Ishikawa (cell line): ENCODE data around the gene TMIE.

ENCODE experiments used
- CEBPB ChIP-seq: IDR thresholded peaks from 2 replicates; pipeline ENCODE4 v1.6.1; 2012
- EP300 ChIP-seq: IDR thresholded peaks from 2 replicates; pipeline ENCODE4 v1.6.1; 2012; ENCODE audit warnings: borderline replicate concordance
- FOXM1 ChIP-seq: IDR thresholded peaks from 2 replicates; pipeline ENCODE4 v1.6.1; 2012; ENCODE audit warnings: low read depth, borderline replicate concordance
- MAX ChIP-seq: IDR thresholded peaks from 2 replicates; pipeline ENCODE4 v1.6.1; 2012
- NFIC ChIP-seq: IDR thresholded peaks from 2 replicates; pipeline ENCODE4 v1.6.1; 2012
- RAD21 ChIP-seq: IDR thresholded peaks from 2 replicates; pipeline ENCODE4 v1.6.1; 2012; ENCODE audit warnings: low read depth
- TAF1 ChIP-seq: IDR thresholded peaks from 2 replicates; pipeline ENCODE4 v1.6.1; 2012; ENCODE audit warnings: low read depth, mild to moderate bottlenecking
- TCF12 ChIP-seq: IDR thresholded peaks from 2 replicates; pipeline ENCODE4 v1.6.1; 2012; ENCODE audit warnings: low read depth
- TEAD4 ChIP-seq: IDR thresholded peaks from 2 replicates; pipeline ENCODE4 v1.6.1; 2012
- USF1 ChIP-seq: IDR thresholded peaks from 2 replicates; pipeline ENCODE4 v1.6.1; 2012
- YY1 ChIP-seq: IDR thresholded peaks from 2 replicates; pipeline ENCODE4 v1.6.1; 2012; ENCODE audit warnings: low read depth
- ZBTB7A ChIP-seq: IDR thresholded peaks from 2 replicates; pipeline ENCODE4 v1.6.1; 2012; ENCODE audit warnings: low read depth

DNA sequence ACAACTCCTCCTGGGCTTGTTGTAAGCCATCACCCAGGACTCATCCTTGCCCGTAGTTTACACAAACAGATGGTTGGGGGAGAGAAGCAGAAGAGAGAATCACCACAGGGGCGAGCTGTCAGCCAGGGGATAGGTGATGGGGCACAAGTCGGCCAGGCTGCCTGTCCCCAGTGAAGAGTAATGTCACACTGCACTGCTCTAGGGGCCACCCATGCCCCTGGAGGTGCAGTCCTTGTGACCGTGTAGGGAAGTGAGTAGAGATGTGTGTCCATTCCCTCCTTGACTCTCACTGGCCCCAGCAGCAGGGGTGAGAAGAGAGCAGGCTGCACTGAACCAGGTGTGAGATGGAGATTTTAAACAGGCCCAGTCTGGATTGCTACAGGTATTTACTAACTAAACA, 33.6 kb downstream of the TMIE start:
- TF ChIP-seq USF1 (no peak), EP300 (no peak), FOXM1 (no peak), TEAD4 (no peak), ZBTB7A (no peak), MAX (no peak), TCF12 (no peak), CEBPB (no peak), TAF1 (no peak), YY1 (no peak), NFIC (no peak), RAD21 (no peak)
